Measurements from ENCODE around the gene HOXA4. TPM values are rescaled to one million over a fixed set of nuclear protein-coding genes. Genes with fewer than 3 reads are reported as not detected.

HOXA4 gene
- total and polyA plus RNA-seq, 11 donors: 0.23 to 2.6 (median 0.82) TPM; not detected in 1

DNA sequence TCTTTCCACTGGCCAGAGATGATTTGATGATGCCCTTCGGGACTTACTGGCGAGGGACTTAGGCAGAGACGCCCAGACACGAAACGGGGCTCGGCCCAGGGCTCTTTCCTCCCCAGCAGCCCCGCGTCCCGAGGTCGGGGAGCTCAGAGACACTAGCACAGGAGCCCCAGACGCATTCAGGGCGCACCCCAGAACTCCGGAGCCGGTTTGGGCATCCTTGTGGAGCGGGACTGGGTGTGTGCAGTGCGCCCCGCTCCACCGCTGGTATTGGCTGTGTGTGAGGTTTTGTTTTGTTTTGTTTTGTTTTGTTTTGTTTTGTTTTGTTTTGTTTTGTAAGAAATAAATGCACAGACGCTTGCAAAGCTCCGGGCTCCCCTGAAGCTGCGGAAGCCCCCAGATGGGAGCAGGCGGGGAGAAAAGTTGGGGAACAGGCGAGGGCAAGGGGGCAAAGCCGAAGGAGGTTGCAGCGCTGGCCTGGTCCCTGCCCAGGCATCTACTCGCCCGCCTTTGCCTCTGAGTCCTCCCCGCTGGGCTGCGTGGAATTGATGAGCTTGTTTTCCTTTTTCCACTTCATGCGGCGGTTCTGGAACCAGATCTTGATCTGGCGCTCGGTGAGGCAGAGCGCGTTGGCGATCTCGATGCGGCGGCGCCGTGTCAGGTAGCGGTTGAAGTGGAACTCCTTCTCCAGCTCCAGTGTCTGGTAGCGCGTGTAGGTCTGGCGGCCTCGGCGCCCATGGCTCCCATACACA, 14.8 kb upstream of the HOXA4 start:
- WGBS, 4 donors: 20 to 44% (median 28%) methylated on average over 47 of the region's 47 CpGs

DNA sequence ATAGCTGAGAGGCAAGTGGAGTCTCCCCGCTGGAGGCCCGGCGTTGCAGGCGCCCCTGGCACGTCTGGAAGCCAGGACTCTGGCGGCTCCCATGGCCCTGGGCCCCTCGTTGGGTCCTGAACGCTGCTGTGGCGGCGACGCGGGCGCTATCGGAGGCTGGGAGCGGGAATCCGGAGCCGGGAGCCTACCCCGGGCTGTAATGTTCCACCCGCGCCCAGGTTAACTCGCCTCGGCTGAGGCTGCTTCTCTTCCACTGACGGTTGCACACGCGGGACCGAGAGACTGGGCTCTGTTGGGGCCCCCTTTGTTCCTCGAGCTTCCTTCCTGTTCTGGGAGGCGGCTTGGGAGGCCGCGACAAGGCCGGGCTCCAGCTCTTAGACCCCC, 14.2 kb upstream of the HOXA4 start:
- Histone ChIP-seq H3K4me3 (no peak overlapping the region), H3K27ac (peak overlapping the region in 1 of 12 donors; percentile 61), H3K4me1 (peaks cover 0 to 52% (median 14%) of the 10 kb centered on the region in 12 donors), H3K27me3 (peaks cover 83 to 100% (median 98%) of the 10 kb centered on the region in 9 donors), H3K9me3 (no peaks in the 10 kb centered on the region), H3K36me3 (no peaks in the 10 kb centered on the region)
- 10 to 20% (median 15%) methylated on average over 11 to 31 of the region's 31 CpGs for WGBS, 4 donors
- intact Hi-C loops (cut with DNase I): loop anchor here in 3 of 10 donors (5.0 kb wide), 3 partner anchors 287 to 462 kb away; no protein-coding TSS in a partner anchor
- ATAC-seq: no peak
- DNase-seq: peak in 1 of 5 donors; percentile 50
- no peak for TF ChIP-seq POLR2A (IDR thresholded peaks at IDR 0.05)
- TF ChIP-seq, protein P1, sequence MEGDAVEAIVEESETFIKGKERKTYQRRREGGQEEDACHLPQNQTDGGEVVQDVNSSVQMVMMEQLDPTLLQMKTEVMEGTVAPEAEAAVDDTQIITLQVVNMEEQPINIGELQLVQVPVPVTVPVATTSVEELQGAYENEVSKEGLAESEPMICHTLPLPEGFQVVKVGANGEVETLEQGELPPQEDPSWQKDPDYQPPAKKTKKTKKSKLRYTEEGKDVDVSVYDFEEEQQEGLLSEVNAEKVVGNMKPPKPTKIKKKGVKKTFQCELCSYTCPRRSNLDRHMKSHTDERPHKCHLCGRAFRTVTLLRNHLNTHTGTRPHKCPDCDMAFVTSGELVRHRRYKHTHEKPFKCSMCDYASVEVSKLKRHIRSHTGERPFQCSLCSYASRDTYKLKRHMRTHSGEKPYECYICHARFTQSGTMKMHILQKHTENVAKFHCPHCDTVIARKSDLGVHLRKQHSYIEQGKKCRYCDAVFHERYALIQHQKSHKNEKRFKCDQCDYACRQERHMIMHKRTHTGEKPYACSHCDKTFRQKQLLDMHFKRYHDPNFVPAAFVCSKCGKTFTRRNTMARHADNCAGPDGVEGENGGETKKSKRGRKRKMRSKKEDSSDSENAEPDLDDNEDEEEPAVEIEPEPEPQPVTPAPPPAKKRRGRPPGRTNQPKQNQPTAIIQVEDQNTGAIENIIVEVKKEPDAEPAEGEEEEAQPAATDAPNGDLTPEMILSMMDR (IDR thresholded peaks at IDR 0.05): no peak

More for the DNA sequence above, 14.8 kb upstream of the HOXA4 start:
- DNase-seq (no peak), ATAC-seq (no peak)
- peaks cover 82 to 100% (median 98%) of the 10 kb centered on the region in 9 donors for H3K27me3 ChIP-seq
- no peaks in the 10 kb centered on the region for H3K36me3 ChIP-seq
- H3K9me3 ChIP-seq: no peaks in the 10 kb centered on the region
- peak overlapping the region in 1 of 12 donors; percentile 2 for H3K4me3 ChIP-seq
- peaks cover 0 to 53% (median 14%) of the 10 kb centered on the region in 12 donors for H3K4me1 ChIP-seq
- H3K27ac ChIP-seq: no peak overlapping the region
- intact Hi-C loops (cut with DNase I): no loop called here
- TF ChIP-seq, protein P1 (IDR thresholded peaks at IDR 0.05): no peak
- no peak for TF ChIP-seq POLR2A (IDR thresholded peaks at IDR 0.05)

DNA sequence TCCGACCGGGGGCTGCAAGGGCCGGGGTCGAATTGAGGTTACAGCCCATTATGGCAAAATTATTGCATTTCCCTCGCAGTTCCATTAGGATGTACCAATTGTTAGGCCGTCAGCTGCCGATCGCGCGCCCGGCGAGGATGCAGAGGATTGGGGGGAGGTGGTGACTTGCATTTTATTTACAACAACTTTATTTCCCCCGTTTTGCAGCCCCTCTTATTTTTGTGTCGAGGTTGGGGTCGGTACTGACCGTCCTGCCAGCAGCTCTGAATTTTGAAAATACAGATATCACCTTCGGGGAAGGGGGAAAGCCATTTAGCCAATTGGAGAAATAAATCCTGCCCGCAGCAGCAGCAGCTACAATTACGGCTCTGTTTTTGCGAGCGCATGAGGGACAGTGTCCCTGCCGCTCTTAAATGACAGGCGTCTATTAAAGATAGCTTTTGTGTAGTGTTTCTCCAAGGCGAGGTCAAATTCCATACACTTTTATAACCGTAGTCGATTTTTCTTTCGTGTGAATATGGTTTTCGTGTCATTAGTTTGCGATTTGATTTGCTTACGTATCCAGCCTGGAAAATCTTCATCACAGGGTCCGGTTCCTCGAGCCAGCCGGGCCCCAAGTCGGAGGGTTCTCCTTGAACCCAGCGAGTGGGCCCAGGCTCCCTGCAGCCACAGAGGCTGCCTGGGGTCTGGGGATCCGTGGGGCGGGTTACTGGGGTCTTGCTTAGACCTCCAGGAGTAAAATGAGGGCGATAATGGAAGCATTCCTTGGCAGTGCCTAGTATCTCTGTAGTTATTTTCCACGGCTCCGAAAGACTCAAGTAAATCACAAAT, 13.6 kb upstream of the HOXA4 start:
- Histone ChIP-seq H3K4me1 (peaks cover 0 to 57% (median 14%) of the 10 kb centered on the region in 12 donors), H3K27me3 (peaks cover 85 to 100% (median 99%) of the 10 kb centered on the region in 9 donors), H3K27ac (peak overlapping the region in 1 of 12 donors; percentile 61), H3K36me3 (no peaks in the 10 kb centered on the region), H3K4me3 (peak overlapping the region in 6 of 12 donors; percentile 40 to 69 (median 50)), H3K9me3 (no peaks in the 10 kb centered on the region)
- DNase-seq (no peak), ATAC-seq (no peak)
- intact Hi-C loops (cut with DNase I): loop anchor here in 3 of 10 donors (5.0 kb wide), 3 partner anchors 287 to 462 kb away; no protein-coding TSS in a partner anchor
- TF ChIP-seq, protein P1 (IDR thresholded peaks at IDR 0.05): no peak
- no peak for TF ChIP-seq POLR2A (IDR thresholded peaks at IDR 0.05)
- WGBS, 4 donors: 16 to 33% (median 24%) methylated on average over 39 to 40 of the region's 40 CpGs
